Mucosa of rectum (tissue), 2 donors: ENCODE measurements around the gene SDF2L1.

Experiments
- H3K27ac ChIP-seq, 2 donors: one replicate each; pipeline ENCODE4 v1.7.0; 2013; ENCODE audit warnings: inconsistent platforms in 2 of 2, low read depth in 2 of 2, low read length in 2 of 2
- H3K27me3 ChIP-seq, 2 donors: one replicate each; pipeline ENCODE4 v1.7.0; 2013; ENCODE audit warnings: low read length in 2 of 2; ENCODE audit not compliant: control insufficient read depth in 2 of 2, insufficient read depth in 2 of 2
- H3K36me3 ChIP-seq, 2 donors: one replicate each; pipeline ENCODE4 v1.7.0; 2013; ENCODE audit warnings: low read length in 2 of 2; ENCODE audit not compliant: control insufficient read depth in 2 of 2, insufficient read depth in 2 of 2
- H3K4me1 ChIP-seq, 2 donors: one replicate each; pipeline ENCODE4 v1.7.0; 2013; ENCODE audit warnings: low read length in 2 of 2, mild to moderate bottlenecking in 1 of 2; ENCODE audit not compliant: control insufficient read depth in 2 of 2, insufficient read depth in 2 of 2
- H3K4me3 ChIP-seq, 2 donors: one replicate each; pipeline ENCODE4 v1.7.0; 2013; ENCODE audit warnings: low read length in 2 of 2
- H3K9ac ChIP-seq, 2 donors: one replicate each; pipeline ENCODE4 v1.7.0; 2013; ENCODE audit warnings: low read length in 2 of 2, low read depth in 1 of 2, mild to moderate bottlenecking in 1 of 2
- H3K9me3 ChIP-seq, 2 donors: one replicate each; pipeline ENCODE4 v1.7.0; 2013; ENCODE audit warnings: low read length in 2 of 2; ENCODE audit not compliant: control insufficient read depth in 2 of 2
- donor health status: healthy.
- donor health status: Normal muscosa, but diverticular disease.

The SDF2L1 gene

DNA sequence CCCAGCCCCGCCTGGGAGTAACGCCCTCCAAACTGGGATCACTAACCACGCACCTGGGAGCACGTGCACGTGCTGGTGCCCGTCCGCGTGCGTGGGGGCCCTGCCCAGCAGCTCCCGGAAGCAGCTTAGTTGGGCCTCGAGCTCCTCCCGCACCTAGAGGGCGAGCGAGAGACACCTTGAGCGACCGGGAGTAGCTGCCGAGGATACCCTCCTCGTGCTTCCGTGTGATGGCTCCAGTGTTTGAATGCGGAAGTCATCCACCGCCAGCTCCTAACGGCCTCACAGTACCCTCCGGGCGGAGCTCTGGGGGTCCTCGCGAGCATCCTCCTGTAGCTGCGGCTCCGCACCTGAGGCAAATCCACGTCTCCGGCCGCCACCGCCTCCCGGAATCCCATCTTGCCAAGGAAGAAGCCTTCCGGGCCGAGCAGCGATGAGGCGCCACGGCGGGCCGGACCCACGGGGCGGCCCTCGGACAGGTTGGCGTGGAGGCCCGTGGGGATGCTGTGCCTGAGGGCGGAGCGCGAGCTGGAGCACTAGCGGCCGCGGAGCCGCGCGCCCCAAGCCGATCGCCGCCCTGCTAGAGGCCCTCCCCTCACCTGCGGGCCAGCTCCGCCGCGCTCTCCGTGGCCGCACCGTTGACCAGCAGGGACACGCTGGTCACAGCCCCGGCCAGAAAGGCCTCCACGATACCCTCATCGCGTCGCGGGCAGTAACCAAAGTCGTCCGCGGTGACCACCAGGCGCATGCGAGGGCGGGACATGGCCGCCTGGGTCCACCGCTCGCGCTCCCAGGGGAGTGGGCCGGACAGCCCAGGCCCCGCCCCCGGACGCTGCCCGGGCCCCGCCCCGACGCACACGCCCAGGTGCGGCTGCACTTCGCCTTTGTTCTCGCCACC lies 12.6 kb upstream of the SDF2L1 start, which contains the start of gene YDJC:
Gene YDJC, minus strand, starts transcription at position 768 of the 895 bp plus-strand sequence. Its CDS starts 8 bp downstream, at position 760.
- peak within 1 kb of the TSS; percentile 79 to 89 for H3K4me3 ChIP-seq
- H3K4me1 ChIP-seq, result peaks cover 5 to 9% of the 10 kb centered on the region in 2 donors
- peak within 1 kb of the TSS; percentile 72 to 90 for H3K9ac ChIP-seq
- H3K27ac ChIP-seq, result peak within 1 kb of the TSS; percentile 81 to 86
- H3K27me3 ChIP-seq, result no peaks in the 10 kb centered on the region
- H3K36me3 ChIP-seq, result peaks cover 2 to 15% of the 10 kb centered on the region in 2 donors
- no peaks in the 10 kb centered on the region for H3K9me3 ChIP-seq

DNA sequence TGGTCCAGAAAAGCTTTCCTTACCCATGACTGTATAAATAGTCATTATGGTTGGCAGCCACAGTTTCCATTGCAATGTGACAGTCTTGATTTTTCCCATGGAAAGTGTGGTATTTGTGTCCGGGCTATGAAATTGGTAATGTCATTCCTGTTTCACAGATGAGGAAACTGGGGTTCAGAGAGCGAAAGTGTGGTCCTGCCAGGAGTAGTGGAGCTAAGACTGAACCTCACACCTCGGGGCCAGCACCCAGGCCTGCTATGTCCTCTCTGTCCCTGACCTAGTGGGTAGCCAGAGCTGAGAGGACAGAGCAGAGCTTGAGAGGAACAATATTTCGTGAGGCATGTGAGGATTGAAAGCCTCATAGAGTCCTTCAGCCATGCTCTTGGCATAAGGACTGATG lies 11.1 kb upstream of the SDF2L1 start:
- Histone ChIP-seq H3K27ac (no peak overlapping the region), H3K4me1 (peaks cover 5 to 9% of the 10 kb centered on the region in 2 donors), H3K9ac (no peak overlapping the region), H3K36me3 (peaks cover 2 to 14% of the 10 kb centered on the region in 2 donors), H3K27me3 (no peaks in the 10 kb centered on the region), H3K9me3 (no peaks in the 10 kb centered on the region), H3K4me3 (no peak overlapping the region)

DNA sequence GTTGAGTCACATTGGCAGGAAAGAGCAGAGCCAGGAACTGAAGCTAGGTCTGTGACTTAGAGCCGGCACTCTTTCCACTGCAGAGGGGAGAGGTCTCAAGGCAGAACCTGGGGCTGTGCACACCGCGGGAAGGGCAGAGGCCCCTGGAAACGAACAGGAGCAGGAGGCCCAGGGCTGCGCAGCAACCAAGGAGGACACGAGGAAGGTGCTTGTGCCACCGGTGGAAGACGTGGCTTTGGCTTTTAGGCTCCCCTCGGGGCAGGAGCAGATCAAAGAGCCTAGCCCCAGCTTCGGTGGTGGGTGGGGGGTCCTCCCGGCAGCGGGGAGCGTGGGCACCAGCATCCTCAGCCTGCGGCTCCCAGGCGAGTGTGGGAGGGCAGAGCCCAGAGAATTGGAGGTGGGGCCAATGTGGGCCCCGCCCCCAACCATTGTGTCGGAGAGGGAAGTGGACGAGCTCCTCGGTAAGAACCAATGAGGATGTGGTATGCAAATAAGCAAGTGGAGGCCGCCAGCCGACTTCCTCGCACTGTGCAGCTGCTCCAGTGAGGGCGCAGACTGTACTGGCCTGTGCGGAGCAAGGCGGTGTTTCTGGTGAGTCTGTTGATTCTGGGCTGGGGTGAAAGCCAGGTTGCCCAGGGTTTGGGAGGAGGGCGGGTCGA lies 9.7 kb upstream of the SDF2L1 start, which contains the start of gene CCDC116:
Gene CCDC116, plus strand, starts transcription at position 524 of the 659 bp plus-strand sequence. CDS start 422 bp downstream, outside the sequence.
- no peak within 1 kb of the TSS for H3K4me3 ChIP-seq
- no peak within 1 kb of the TSS for H3K27ac ChIP-seq
- H3K4me1 ChIP-seq, result peaks cover 5 to 9% of the 10 kb centered on the region in 2 donors
- H3K9me3 ChIP-seq, result no peaks in the 10 kb centered on the region
- no peak within 1 kb of the TSS for H3K9ac ChIP-seq
- H3K27me3 ChIP-seq, result no peaks in the 10 kb centered on the region
- H3K36me3 ChIP-seq, result peaks cover 0 to 6% of the 10 kb centered on the region in 2 donors

DNA sequence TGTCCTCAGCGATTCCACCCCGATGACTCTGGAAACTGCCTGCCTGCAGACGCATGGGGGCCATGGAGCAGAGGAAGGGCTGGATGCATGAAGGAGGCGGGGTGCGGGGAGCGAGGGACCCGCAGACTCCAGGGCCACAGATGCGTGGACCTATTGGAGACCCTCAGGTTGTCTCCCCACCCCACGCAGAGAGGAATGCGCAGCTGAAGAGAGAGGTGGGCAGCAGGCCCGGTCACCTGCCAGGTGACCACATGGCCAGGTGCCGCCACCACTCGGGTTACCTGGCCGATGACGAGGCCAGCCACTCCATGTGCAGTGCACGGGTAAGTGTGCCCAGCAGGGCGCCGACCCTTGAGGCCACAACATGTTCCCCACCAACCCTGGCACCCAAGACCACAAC lies 9.2 kb upstream of the SDF2L1 start:
- Histone ChIP-seq H3K4me3 (no peak overlapping the region), H3K36me3 (peaks cover 0 to 5% of the 10 kb centered on the region in 2 donors), H3K9me3 (no peaks in the 10 kb centered on the region), H3K27me3 (no peaks in the 10 kb centered on the region), H3K27ac (no peak overlapping the region), H3K9ac (no peak overlapping the region), H3K4me1 (peaks cover 5 to 8% of the 10 kb centered on the region in 2 donors)

DNA sequence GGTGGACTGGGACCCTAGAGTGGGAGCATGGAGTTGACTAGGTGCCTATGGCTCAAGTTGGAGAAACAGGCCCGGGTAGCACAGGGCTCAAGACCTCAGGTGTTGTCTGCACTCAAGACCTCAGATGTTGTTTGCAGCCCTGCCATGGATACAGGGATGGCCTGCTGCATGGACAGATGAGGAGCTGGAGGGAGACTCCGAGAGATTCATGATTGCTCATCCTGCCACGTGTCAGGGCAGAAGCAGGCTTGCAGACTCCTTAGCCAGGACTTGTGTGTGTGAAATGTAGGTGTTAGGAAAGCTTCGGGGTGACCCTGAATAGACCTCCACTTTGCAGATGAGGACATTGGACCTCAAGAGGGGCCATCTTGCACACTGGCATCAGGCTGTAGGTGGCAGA lies 8.6 kb upstream of the SDF2L1 start:
- Histone ChIP-seq H3K4me3 (no peak overlapping the region), H3K4me1 (peaks cover 3 to 5% of the 10 kb centered on the region in 2 donors), H3K9me3 (no peaks in the 10 kb centered on the region), H3K9ac (no peak overlapping the region), H3K27me3 (no peaks in the 10 kb centered on the region), H3K36me3 (no peaks in the 10 kb centered on the region), H3K27ac (no peak overlapping the region)

DNA sequence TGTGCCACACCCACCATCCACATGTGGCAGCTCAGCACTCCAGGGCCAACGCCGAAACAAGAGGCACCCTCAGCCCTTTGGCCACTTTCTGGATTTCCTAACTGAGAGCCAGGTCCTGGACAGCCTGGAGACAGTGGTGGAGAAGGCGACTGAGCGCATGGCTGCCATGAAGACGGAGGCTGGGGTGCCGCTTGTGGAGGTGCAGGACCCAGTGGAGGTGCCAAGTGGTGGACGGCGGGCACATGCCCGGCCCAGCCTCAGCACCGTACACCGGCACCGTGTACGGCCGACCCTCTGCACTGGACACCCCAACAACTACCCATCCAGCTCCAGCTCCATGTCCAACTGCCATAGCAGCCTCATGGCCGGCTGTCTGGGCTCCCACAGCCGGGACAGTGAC lies 8.0 kb upstream of the SDF2L1 start:
- H3K27me3 ChIP-seq, result no peaks in the 10 kb centered on the region
- no peak overlapping the region for H3K4me3 ChIP-seq
- no peak overlapping the region for H3K27ac ChIP-seq
- H3K4me1 ChIP-seq, result peaks cover under 1 to 2% of the 10 kb centered on the region in 2 donors
- H3K36me3 ChIP-seq, result no peaks in the 10 kb centered on the region
- H3K9me3 ChIP-seq, result no peaks in the 10 kb centered on the region
- H3K9ac ChIP-seq, result no peak overlapping the region

DNA sequence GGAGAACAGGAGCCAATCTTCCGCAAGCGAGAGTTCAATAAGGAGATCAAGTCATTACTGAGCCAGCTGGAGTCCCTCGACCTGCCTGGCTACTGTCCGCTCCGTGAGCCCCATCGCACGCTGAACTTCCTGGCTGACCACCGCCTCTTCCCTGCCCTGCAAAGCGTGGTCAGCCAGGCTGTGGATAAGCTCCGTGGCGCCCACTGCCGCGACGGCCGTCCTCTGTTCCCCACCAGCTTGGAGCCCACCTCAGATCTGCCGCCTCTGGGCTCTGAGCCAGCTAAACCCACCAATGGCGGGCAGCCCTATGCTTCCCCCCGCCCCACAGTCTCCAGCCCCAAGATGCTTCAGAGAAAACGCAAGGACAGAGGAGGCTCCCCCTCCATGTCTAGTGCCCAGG lies 7.3 kb upstream of the SDF2L1 start:
- Histone ChIP-seq H3K4me1 (no peaks in the 10 kb centered on the region), H3K9me3 (no peaks in the 10 kb centered on the region), H3K27me3 (no peaks in the 10 kb centered on the region)

DNA sequence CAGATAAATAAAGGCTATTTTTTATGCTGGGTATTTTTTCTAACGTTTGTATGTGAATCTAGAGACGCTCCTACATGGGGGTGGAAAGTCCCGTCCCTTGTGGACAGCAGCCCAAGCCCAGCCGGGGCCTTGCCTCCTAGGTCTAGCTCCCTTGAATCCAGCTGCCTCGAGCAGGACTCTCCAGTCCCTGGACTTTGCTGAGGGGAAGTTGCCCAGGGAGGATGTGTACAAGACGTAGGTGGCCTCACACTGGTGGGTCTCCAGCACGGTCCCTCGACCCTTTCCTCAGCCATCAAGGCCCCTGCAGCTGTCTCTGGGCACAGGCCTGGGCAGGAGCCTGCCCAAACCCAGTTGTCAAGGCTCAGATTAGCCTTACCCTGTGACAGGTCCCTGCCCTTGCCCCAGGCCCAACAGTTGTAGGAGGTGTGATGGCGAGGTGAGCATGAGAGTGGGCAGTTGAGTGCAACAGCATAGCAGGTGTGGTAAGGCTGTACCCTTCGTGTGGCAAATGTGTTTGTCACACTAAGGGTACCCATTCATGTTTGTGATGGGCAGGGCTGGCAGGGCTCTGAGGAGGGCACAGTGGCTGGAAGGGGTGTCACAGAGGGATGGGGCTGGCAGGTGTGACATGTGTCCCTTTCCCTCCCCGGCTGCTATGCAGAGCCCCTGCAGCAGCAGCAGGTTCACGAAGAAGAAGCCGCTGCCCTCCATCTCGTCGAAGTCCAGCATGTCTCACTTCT lies 6.2 kb upstream of the SDF2L1 start:
- no peak overlapping the region for H3K27ac ChIP-seq
- H3K4me3 ChIP-seq, result no peak overlapping the region
- H3K36me3 ChIP-seq, result no peaks in the 10 kb centered on the region
- H3K9me3 ChIP-seq, result no peaks in the 10 kb centered on the region
- H3K9ac ChIP-seq, result no peak overlapping the region
- H3K4me1 ChIP-seq, result no peaks in the 10 kb centered on the region
- H3K27me3 ChIP-seq, result no peaks in the 10 kb centered on the region

More for the DNA sequence above, 7.3 kb upstream of the SDF2L1 start:
- no peak overlapping the region for H3K27ac ChIP-seq
- H3K9ac ChIP-seq, result no peak overlapping the region
- no peaks in the 10 kb centered on the region for H3K36me3 ChIP-seq
- H3K4me3 ChIP-seq, result no peak overlapping the region

DNA sequence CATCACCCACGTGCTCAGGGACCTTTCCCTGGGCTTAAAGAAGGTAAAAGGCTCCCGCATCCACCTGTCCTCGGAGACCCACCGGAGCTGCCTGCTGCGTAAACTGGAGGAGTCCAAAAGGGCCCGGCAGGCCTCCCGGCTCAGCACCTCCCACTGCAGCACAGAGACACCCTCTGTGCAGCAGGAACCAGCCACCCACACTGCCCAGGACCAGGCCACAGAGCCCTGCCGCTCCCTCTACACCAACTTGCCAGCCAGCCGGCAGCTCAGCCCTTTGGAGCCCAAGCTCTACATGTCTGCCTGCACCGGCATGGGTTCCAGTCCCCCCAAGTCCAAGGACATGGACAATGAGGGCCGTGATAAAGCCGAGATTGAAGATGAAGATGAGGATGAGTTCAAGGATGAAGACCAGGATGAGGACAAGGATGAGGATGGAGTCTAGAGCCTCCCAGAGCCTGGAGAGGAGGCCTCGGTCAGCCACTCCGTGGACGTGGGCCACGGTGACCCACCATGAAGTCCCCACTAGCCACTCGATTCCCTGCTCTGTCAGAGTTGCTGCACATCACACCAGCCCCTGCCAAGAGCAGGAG lies 5.4 kb upstream of the SDF2L1 start:
- no peaks in the 10 kb centered on the region for H3K9me3 ChIP-seq
- H3K36me3 ChIP-seq, result no peaks in the 10 kb centered on the region
- H3K27me3 ChIP-seq, result no peaks in the 10 kb centered on the region
- peaks cover 7% of the 10 kb centered on the region in 2 donors for H3K4me1 ChIP-seq
- H3K27ac ChIP-seq, result no peak overlapping the region
- no peak overlapping the region for H3K4me3 ChIP-seq
- H3K9ac ChIP-seq, result no peak overlapping the region
